HepG2 (cell line): ENCODE data around the gene TXNRD2.

Source experiments
- JUNB ChIP-seq: sonication (generic); formaldehyde crosslinking; IDR thresholded peaks from 2 replicates; pipeline ENCODE4 v1.8.0; 2022; ENCODE audit warnings: missing genetic modification reagents, mild to moderate bottlenecking, borderline replicate concordance
- MTF2 ChIP-seq: sonication (generic); formaldehyde crosslinking; IDR thresholded peaks from 2 replicates; pipeline ENCODE4 v1.5.0; 2020; ENCODE audit warnings: missing genetic modification reagents, borderline replicate concordance
- SP1 ChIP-seq, 2 experiments: fragments of 450-650 bp in 1 of 2; sonication (generic) in 1 of 2; formaldehyde crosslinking in 1 of 2; IDR thresholded peaks; 2 replicates each; pipeline versions ENCODE4 v1.4.0 to v1.6.1; 2016 to 2020; ENCODE audit warnings: missing genetic modification reagents in 1 of 2
- TBL1XR1 ChIP-seq: fragments of 150-350 bp; IDR thresholded peaks from 2 replicates; pipeline ENCODE4 v1.6.1; 2014; ENCODE audit warnings: borderline replicate concordance, low read length; ENCODE audit not compliant: partially characterized antibody
- ZNF3 ChIP-seq: IDR thresholded peaks from 2 replicates; pipeline ENCODE4 v1.7.0; 2017; ENCODE audit warnings: inconsistent platforms

- TF ChIP-seq JUNB (CRISPR knock-in tag) (no peak), ZNF3 (CRISPR knock-in tag) (no peak), SP1 (IDR thresholded peaks at IDR 0.05) (no peak), SP1 (CRISPR knock-in tag; IDR thresholded peaks at IDR 0.05) (no peak), TBL1XR1 (no peak), MTF2 (CRISPR knock-in tag) (no peak)
Measured at GRCh38 chr22:19966908-19967750, 25.5 kb upstream of the TXNRD2 start.
